ENCODE measurements around the gene ST7. TPM values are rescaled to one million over a fixed set of nuclear protein-coding genes. Genes with fewer than 3 reads are reported as not detected.

The ST7 gene
- total and polyA plus RNA-seq, 4 donors: 22.4 to 57.2 (median 41.6) TPM

DNA sequence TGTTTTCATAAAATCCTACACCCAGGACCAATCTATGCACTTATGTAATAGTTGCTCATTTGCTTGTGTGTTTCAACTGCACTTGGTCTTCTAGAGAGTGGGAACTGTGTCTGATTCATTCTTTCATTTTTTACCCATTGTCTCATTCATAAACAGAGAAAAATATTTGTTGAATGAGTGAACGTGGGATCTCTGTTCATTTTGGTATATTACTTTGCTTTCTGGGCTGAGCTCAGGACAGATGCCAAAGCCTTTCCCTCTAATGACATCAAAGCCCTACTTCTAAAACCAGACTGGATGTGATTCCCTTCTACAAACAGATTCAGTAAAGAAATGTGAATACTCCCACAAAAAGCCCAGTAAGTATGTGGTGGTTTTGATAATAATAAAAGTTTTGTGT is 145.2 kb downstream of the ST7 start:
- 48 to 69% methylated on average over 1 of the region's 1 CpG for WGBS, 2 donors
- TF ChIP-seq, protein P1, sequence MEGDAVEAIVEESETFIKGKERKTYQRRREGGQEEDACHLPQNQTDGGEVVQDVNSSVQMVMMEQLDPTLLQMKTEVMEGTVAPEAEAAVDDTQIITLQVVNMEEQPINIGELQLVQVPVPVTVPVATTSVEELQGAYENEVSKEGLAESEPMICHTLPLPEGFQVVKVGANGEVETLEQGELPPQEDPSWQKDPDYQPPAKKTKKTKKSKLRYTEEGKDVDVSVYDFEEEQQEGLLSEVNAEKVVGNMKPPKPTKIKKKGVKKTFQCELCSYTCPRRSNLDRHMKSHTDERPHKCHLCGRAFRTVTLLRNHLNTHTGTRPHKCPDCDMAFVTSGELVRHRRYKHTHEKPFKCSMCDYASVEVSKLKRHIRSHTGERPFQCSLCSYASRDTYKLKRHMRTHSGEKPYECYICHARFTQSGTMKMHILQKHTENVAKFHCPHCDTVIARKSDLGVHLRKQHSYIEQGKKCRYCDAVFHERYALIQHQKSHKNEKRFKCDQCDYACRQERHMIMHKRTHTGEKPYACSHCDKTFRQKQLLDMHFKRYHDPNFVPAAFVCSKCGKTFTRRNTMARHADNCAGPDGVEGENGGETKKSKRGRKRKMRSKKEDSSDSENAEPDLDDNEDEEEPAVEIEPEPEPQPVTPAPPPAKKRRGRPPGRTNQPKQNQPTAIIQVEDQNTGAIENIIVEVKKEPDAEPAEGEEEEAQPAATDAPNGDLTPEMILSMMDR (IDR thresholded peaks at IDR 0.05; ENCODE audit: control extremely low read depth, extremely low read depth): no peak
- H3K9ac ChIP-seq (ENCODE audit: insufficient read depth in 1 of 2, low read length in 2 of 2): no peak overlapping the region
- ATAC-seq (ENCODE audit: insufficient read depth, low FRiP score) (no peak), DNase-seq (no peak)
- peaks cover 0 to 5% (median 1%) of the 10 kb centered on the region in 4 donors for H3K36me3 ChIP-seq (ENCODE audit: control insufficient read depth in 4 of 4, insufficient read depth in 4 of 4, low read length in 4 of 4)
- H3K9me3 ChIP-seq (ENCODE audit: control insufficient read depth in 4 of 4, insufficient read depth in 3 of 4, low read length in 3 of 4): no peaks in the 10 kb centered on the region
- no peak overlapping the region for H3K4me3 ChIP-seq
- H3K4me1 ChIP-seq (ENCODE audit: control insufficient read depth in 5 of 5, insufficient read depth in 5 of 5, low read length in 5 of 5): peaks cover 0 to 14% (median 2%) of the 10 kb centered on the region in 5 donors
- H3K27ac ChIP-seq (ENCODE audit: low read depth in 1 of 2, low read length in 1 of 2): no peak overlapping the region
- H3K27me3 ChIP-seq (ENCODE audit: control insufficient read depth in 3 of 3, insufficient read depth in 3 of 3, low read length in 2 of 3): no peaks in the 10 kb centered on the region

DNA sequence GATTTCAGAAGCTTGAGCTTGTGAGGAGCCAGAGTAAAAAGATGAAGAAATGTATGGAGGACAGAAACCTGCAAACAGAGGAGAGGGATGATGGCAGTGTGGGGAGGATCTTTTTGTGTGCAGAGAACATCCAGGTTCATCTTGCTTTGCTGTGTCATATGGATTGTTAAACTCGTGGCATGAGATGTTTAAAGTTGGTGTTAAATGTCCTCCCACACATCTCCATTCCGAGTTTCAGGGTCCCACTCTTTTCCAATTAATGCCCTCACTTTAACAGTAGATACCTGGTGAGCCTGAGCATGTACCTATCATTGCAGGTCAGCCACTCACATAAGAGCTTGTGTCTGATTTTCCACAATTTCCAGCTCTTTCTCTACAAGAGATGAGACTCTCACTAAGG is 147.7 kb downstream of the ST7 start:
- no peak overlapping the region for H3K9ac ChIP-seq (ENCODE audit: insufficient read depth in 1 of 2, low read length in 2 of 2)
- DNase-seq: no peak
- no peak for ATAC-seq (ENCODE audit: insufficient read depth, low FRiP score)

DNA sequence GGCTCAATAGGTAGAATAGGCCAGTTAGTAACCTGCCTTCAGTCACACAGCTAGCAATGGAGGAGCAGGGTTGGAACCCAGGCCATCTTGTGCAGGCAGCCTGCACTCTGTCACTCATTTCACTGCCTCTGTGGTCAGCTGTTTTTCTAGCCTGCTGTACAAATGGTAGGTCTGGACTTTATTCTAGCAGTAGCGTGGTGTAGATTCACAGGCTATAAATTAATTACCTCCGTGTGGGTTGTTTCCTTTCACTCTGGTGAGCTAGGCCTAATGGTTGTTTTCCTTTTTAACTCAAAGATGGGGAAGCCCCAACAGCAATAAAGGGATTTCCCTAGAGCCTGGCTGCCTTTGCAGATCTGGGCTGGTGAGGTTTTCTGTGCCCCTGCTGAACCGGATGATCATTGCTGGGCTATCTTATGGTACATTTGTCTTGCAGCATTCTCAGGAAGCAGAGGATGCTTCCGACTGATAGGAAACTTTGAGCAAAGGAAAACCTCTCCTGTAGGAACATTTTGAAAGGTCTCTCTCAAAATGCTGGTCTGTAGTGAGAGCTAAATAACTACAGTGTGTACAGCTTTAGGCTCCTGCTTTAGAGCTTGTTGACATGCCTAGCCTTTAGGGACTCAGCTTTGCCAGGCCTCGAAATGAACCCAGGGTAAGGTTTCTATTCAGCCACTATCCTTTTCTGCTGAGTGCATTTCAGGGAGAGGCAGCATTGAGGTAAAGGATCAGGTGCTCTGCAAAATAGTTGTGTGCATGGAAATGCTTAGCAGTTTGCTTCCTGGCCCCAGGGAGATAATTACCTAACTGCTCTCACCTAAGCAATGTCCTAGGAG is 157.4 kb downstream of the ST7 start:
- WGBS, 2 donors: 29 to 38% methylated on average over 5 of the region's 5 CpGs
- no peaks in the 10 kb centered on the region for H3K9me3 ChIP-seq (ENCODE audit: control insufficient read depth in 4 of 4, insufficient read depth in 3 of 4, low read length in 3 of 4)
- H3K4me3 ChIP-seq: no peak overlapping the region
- DNase-seq (no peak), ATAC-seq (ENCODE audit: insufficient read depth, low FRiP score) (no peak)
- TF ChIP-seq, protein P1 (IDR thresholded peaks at IDR 0.05; ENCODE audit: control extremely low read depth, extremely low read depth): no peak
- H3K4me1 ChIP-seq (ENCODE audit: control insufficient read depth in 5 of 5, insufficient read depth in 5 of 5, low read length in 5 of 5): peaks cover 0 to 13% (median 4%) of the 10 kb centered on the region in 5 donors
- no peaks in the 10 kb centered on the region for H3K36me3 ChIP-seq (ENCODE audit: control insufficient read depth in 4 of 4, insufficient read depth in 4 of 4, low read length in 4 of 4)
- no peak overlapping the region for H3K9ac ChIP-seq (ENCODE audit: insufficient read depth in 1 of 2, low read length in 2 of 2)
- no peak overlapping the region for H3K27ac ChIP-seq (ENCODE audit: low read depth in 1 of 2, low read length in 1 of 2)
- H3K27me3 ChIP-seq (ENCODE audit: control insufficient read depth in 3 of 3, insufficient read depth in 3 of 3, low read length in 2 of 3): no peaks in the 10 kb centered on the region

More for the DNA sequence above, 147.7 kb downstream of the ST7 start:
- 91 to 95% methylated on average over 2 of the region's 2 CpGs for WGBS, 2 donors
- Histone ChIP-seq H3K9me3 (ENCODE audit: control insufficient read depth in 4 of 4, insufficient read depth in 3 of 4, low read length in 3 of 4) (no peaks in the 10 kb centered on the region), H3K27ac (ENCODE audit: low read depth in 1 of 2, low read length in 1 of 2) (no peak overlapping the region), H3K4me3 (no peak overlapping the region), H3K36me3 (ENCODE audit: control insufficient read depth in 4 of 4, insufficient read depth in 4 of 4, low read length in 4 of 4) (peaks cover 0 to 5% (median 1%) of the 10 kb centered on the region in 4 donors), H3K4me1 (ENCODE audit: control insufficient read depth in 5 of 5, insufficient read depth in 5 of 5, low read length in 5 of 5) (peaks cover 0 to 13% (median 2%) of the 10 kb centered on the region in 5 donors), H3K27me3 (ENCODE audit: control insufficient read depth in 3 of 3, insufficient read depth in 3 of 3, low read length in 2 of 3) (no peaks in the 10 kb centered on the region)
- TF ChIP-seq, protein P1 (IDR thresholded peaks at IDR 0.05; ENCODE audit: control extremely low read depth, extremely low read depth): no peak
